ENCODE measurements around the gene LRRC28.

The LRRC28 gene

DNA sequence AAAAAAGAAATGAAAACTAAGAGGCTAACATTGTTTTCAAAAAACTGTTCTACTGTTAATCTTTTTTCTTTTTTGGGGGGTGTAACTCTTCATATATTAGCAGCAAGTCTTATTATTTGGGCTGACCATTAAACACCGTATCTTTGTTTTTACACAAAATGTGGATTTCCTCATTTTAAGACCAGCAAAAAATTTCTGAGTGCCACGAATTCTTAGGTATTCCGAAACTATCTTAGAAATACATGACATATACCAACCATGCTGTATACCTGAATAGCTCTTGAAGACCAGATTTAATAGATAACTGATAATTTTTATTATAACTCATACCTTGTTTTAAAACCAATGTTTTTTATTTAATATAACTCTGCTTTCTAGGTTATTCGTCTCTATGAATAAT is 1.3 kb upstream of the LRRC28 start:
- no peak for DNase-seq (ENCODE audit: low read depth)

DNA sequence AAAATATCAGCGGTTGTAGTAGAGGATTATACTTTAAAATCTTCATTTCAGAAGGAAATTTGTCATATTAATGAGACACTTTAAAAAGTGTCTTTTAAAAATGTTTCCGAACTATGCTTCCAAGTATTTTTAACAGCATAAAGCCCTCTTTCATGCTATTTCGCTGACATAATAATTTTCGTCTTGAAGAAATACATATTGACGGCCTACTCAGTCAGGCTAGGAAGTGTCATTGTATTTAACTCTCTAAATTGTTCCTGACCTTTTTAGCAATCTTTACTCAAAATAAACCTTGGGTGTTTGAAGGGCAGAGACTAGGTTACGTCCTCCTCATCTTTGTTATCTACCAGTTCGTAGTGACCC is 806 bp upstream of the LRRC28 start:
- DNase-seq (ENCODE audit: low read depth): no peak

DNA sequence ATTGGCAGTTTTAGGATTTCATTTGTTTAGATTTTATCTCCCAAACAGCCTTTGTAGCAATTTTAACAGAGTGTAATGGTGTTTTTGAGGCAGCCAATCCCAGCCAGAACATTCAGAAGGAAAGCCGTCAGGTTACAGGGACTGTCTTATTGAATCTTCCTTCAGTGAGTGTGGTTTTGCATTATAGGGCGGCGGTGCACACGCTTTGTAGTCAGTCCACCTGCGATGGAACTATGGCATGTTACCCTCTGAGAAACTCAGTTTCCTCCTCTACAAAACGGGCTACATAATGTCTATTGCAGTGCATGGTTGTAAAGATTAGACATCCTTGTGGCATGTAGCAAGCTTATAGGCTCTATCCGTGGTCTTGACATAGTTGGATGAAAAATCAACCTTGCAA is 1.0 kb downstream of the LRRC28 start:
- no peak for DNase-seq (ENCODE audit: low read depth)

DNA sequence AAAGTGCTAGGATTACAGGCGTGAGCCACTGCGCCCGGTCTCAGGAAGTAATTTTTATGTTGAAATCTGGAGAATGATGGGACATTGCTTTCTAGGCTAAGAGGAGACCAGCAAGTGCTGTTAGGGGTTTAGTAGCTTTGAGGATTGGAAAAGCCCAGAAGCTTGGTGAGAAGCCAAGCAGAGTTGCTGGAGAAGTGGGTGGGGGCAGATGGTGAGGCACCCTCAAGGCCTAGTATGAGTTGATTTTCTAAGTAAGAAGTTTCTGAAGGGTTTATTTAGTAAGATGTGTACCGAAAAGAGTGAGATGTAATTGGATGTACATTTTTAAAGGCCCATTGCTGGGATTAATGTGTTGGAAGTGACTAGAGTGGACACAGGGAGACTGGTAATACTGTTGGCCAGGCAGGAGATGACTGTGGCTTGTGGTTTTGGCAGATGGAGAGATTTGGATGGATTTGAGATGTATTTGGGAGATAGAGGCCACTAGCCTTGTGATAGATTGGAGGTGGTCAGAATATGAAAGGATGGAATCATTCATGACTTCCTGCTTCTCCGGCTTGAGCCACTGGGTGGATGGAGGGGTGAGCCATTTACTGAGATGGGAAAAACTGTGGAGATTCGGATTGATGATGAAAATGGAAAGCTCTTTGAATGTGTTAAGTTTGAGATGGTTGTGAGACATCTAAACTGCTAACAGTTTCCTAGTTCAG is 2.3 kb downstream of the LRRC28 start:
- DNase-seq (ENCODE audit: low read depth): no peak

DNA sequence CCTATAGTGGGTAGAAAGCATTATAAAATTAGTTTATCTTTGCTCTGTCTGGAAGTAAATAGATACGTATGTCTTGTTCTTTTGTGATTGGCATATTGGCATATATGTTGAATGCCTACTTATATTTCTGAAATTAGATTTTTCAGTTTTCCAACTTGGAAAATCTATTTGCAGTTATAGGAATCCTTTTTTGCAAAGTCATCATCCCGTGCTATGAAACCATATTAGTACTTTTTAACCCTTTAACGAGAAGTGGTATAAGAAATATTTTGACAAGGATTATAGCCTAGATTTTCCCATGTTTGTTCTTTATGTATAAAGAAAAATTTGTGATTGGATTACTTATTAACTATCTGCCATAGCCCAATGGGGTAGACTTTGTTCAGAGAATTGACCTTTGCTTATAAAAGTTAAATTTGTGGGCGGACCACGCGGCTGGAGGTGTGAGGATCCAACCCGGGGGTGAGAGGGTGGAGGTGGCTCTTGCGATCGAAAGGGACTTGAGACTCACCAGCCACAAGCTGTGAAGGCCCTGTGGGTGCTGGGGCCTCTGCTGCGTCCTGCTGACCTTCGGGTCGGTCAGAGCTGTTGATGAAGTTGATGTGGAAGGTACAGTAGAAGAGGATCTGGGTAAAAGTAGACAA is 5.9 kb downstream of the LRRC28 start:
- DNase-seq (ENCODE audit: low read depth): no peak

DNA sequence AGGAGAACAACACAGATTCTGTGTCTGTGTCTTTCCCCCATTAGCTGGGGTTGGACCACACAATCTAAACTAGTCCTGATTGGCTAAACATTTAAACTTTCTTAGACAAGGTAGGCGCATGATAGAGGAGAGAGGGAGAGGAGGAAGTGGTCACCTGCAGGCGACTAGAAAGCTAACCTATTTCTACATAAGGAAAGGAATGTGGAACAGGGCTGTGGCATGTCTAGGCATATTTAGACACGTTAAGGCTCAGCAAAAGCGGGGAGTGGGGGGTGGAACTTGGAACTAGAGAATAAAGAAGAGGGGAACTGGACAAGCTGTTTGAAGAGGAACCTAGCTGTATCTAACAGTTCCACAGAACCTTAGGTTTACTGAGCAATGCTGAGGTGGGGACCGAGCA is 12.8 kb downstream of the LRRC28 start:
- no peak for DNase-seq (ENCODE audit: low read depth)

DNA sequence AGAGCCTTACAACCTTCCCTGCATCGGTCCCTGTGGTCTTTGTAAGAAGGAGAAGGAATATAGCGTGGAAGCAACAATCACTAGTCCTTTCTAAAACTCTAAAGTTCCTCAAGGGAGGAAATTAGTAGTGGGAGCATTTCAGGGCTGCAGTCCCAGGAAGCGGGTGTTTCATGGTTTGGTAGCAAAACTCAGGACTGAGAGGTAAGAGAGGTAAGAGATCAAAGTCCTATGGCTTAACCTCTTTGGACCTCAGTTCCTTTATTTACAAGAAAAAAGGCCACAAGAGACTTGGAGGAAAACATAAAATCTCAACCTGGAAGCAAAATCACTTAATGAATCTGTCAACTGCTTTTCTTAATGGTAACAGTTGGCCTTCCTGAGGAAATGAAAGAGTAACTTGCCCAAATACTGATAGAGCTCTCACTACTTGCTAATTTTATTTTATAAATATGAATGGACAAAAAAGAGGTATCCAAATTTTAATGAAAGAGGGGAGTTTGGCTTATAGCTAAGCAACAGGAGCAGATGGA is 14.3 kb downstream of the LRRC28 start:
- DNase-seq (ENCODE audit: low read depth): no peak

DNA sequence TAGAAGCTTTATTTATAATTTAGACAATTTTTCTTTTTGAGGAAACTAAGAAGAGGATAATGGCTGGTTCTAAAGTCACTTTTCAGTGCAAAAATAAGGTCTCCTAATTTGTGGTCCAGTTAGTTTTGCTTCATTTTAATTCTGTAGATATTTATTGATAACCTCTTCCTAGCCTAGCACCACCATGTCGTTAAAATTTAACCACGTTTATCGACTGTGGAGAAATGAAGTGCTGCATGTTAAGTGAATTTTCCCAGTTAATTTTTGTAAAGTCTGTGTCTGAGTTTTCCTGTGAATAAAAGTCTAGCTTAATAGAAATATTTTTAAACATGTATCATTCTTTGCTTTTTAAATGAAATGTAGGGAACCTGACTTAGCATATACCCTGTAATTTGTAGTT is 16.7 kb downstream of the LRRC28 start:
- DNase-seq (ENCODE audit: low read depth): no peak

DNA sequence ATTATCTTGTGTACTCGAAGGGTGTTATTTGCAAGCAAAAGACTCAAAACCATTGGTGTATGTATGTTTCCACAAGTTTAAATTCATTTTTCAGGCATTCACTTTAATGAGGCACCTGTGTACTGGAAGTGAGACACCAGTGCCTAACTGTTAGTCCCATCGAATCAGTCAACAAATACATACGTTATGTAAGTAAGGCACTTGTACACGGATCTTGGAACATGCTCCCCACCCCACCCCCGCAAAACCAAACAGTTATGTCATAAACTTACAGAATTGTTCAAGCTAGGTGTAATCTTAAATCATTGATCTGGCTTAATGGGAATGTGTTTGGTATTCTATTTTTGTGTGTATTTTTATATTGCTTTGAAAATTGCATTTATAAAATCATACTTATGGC is 17.1 kb downstream of the LRRC28 start:
- DNase-seq (ENCODE audit: low read depth): no peak

DNA sequence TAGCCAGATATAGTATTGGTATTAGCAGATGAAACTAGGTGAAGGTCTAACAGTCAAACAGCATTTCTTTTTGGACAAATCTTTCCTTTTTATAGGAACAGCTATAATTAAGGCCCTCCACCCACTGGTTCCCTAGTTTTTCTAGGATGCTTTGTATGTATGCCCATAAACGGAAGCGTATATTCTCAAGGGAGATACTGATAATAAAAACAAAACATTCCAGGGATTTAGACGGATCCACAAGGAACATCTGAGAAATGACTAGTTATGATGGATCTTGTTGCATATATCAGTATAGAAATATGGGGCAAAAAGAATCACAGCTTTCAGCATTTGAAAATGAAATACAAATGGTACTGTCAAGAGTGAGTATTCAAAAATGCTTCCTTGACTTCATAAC is 22.5 kb downstream of the LRRC28 start:
- DNase-seq (ENCODE audit: low read depth): no peak

DNA sequence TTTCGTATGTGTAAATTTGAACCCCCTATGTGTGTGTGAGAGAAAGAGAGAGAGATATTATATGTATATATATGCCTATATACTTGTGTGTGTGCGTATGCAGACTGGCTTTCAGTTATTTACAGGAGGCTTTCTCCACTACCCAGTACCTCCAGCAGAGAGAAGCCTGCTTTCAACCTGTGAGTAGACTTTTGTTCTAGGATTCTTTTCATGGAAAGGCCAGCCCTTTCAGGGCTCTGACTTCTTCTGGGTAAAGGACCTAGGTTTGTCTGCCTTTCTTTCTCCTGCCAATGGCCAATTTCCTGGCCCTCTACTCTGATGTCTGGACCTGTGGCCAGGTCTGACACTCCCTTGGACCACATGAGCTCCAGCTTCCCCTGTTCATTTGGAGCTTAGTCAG is 23.8 kb downstream of the LRRC28 start:
- no peak for DNase-seq (ENCODE audit: low read depth)

DNA sequence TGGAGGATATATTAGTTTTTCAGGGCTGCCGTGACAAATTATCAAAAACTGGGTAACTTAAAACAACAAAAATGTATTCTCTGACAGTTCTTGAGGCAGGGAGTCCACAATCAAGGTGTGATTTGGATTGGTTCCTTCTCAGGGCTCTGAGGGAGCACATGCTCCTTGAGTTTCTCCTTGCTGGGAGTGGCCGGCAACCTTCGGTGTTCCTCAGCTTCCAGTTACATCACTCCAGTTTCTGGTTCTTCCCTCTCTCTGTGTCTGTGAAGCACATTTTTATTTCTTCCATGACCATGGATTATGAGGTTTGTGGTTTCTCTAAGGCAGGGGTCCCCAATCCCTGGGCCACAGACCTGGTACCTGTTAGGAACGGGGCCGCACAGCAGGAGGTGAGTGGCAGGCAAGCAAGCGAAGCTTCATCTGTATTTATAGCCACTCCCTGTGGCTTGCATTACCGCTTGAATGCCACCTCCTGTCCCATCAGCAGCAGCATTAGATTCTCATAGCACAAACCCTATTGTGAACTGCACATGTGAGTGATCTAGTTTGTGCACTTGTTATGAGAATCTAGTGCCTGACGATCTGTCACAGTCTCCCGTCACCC is 24.3 kb downstream of the LRRC28 start:
- DNase-seq (ENCODE audit: low read depth): no peak

DNA sequence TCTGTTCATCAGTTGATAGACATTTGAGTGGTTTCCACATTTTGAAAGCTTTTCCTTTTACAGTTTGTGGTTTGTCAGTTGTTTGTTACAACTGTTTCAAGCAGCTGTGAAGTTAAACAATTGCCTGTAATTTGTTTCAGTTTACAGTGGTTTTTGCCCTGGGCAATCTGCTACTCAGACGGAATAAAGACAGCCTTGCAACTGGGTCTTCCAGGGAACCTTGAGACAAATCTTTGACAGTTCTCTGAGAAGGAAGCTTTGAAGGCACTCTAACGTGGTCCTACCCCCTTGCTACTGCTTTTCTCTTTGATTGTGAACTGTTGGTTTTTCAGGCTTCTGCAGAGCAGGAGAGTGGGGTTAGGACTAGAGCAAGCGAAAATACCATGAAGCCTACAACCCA is 28.0 kb downstream of the LRRC28 start:
- no peak for DNase-seq (ENCODE audit: low read depth)

DNA sequence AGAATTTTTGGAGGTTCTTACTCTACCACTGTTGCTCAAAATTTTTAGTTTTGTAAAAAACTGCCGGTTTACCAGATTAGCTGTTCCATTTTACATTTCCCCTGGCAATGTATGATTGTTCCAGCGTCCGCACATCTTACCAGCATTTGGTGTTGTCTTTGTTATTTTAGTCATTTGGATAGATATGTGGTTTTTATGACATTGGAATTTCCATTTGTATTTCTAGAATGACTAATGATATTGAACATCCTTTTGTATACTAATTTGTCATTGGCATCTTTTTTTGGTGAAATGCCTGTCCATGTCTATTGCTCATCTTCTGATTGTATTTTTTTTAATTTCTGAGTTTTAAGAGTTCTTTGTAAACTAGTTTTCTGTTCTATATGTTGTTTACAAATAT is 28.5 kb downstream of the LRRC28 start:
- DNase-seq (ENCODE audit: low read depth): no peak

DNA sequence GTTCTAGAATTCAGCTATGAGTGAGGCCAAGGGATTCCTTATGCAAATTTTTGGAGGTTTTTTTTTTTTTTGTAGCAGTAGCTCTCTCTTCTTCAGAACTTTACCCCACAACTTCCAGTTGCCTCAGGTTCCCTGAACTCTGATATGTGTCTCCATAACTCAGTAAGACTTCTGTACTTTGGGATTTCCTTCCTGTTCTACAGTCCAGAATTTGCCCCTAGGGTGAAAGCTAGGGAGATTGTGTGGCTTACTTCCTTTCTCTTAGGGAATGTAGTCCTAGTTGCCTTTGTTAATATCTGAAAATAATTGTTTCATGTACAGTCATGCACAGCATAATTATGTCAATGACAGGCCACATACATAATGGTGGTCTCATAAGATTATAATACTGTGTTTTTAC is 30.8 kb downstream of the LRRC28 start:
- no peak for DNase-seq (ENCODE audit: low read depth)

DNA sequence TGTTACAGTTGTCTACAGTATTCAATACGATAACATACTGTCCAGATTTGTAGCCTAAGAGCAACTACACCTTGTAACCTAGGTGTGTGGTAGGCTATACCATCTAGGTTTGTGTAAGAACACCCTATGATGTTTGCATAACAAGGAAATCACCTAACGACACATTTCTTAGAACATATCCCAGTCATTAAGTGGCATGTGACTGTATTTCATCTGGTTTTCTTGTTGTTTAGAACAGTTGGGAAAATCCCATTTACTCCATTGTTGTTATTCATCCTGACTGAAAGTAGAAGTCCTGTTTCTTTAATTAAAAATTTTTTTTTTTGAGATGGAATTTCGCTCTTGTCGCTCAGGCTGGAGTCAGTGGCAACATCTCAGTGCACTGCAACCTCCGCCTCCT is 31.3 kb downstream of the LRRC28 start:
- no peak for DNase-seq (ENCODE audit: low read depth)

DNA sequence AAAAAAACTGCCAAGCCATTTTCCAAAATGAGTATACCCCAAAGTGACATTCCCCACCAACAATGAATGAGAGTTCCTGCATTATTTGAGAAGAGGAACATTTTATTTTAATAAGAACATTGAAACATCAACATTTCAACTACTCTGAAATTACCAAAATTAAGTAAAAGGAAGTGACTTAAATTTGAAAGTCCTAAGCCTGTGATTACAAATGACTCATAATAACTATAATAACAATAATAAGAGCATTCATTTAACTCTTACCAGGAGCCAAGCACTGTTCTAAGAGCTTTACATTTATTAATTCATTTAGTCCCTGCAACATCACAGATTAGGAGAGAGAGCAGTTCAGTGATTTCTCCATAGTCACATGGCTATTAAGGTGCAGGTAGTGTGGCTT is 32.4 kb downstream of the LRRC28 start:
- DNase-seq (ENCODE audit: low read depth): no peak

DNA sequence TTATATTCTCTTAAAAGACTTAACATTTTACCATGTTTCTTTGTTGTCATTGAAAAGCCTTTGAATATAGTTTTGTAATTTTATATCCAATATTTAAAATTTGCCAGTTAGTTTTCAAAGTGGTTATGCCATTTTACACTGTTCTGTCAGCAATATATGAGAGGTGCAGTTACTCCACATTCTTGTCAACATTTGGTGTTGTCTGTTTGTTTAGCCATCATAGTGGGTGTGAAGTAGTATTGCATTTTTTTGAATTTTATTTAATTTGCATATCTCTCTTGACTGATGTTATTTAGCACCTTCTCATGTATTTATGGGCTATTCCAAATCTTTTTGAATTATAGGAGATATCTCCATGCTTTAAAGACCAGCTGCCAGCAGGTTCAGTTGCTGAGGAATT is 40.4 kb downstream of the LRRC28 start:
- DNase-seq (ENCODE audit: low read depth): no peak

DNA sequence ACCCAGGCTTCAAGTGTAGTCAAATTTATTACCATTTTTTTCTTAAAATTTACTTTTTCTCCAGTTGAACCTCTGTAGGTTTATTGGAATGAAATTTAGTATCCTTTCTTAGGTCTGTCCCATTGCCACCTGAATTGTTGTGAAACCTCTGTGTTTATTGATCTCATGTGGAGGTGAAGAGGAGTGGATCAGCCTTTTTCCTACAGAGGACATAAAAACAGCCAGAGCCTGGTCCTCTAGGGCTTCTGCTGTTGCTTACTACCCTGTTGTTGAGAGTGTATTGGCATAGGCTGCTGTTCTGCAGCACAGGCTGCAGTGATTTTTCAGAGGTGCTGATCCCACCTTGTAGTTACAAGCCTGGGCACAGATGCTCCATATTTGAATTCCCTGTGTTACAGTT is 44.6 kb downstream of the LRRC28 start:
- no peak for DNase-seq (ENCODE audit: low read depth)

DNA sequence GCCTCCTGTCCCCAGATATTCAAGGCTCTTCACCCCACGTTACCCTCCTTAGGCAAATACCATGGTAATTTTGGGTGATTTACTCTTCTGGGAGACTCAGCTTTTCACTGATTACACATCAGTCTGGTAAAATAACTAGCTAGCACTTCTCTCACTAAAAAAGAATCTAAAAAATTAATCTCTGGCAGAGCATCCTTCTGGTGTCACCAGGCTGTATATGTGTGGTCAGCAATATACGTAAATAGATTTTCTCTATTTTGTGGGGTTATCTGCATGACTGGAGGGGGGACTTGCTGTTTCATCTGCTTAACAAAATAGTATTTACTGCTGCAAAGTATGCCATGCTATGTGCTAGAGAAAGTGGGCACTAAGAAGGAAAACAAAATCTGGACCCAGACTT is 45.1 kb downstream of the LRRC28 start:
- DNase-seq (ENCODE audit: low read depth): no peak

DNA sequence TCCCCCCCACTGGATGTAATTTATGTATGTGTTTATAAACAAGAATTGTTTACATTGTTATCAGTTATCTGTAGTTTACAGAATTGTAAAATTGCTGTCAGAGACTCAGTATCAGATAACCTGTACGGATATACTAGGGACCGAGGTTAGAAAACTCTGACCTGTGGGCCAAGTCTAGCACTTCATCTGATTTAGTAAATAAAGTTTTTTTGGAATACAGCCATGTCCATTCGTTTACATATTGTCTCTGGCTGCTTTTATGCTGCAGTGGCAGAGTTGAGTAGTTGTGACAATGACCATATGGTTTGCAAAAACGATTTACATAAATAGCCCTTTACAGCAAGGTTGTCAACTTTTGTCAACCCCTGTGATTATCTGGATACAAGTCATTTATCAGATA is 52.6 kb downstream of the LRRC28 start:
- no peak for DNase-seq (ENCODE audit: low read depth)

DNA sequence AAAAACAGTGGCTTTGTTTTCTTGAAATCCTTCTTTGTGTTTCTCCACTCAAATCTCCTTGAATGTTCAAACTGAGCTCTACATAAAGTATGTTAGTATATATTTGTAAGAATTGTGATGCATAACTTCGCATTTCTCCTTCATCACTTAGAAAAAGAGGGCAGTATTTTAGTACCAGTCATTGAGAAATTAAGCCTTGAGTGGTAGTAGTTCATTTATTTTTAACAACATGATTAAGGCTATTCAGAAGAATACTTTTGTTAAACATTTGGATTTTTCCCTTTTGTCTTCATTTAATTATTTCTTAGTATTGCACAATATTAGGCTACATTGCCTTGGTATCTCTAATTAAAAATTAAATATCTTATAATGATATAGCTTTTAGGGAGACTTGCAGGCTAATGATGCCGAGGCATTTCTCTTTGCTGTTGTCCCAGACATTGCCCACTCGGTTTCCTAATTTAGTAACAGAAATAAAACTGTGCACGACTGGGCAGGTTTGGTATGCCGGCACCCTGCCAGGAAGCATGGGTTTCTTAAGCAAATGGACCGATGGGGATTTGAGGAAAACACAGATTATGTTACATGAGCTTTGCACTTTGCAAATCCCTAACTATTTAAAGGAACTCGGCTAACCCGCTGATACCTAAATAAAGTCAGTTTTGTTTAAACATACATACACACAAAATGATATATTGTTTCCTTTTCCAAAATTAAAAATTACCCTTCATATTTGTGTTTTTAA is 54.7 kb downstream of the LRRC28 start:
- no peak for DNase-seq (ENCODE audit: low read depth)
